Measurements from ENCODE around the gene SLC22A23. TPM values are rescaled to one million over a fixed set of nuclear protein-coding genes. Genes with fewer than 3 reads are reported as not detected.

Gene SLC22A23
- total RNA-seq, 1 donor from 2014 or later, result 19.2 TPM

GRCh38 chr6:3366596-3367413 is 90.0 kb downstream of the SLC22A23 start:
- Histone ChIP-seq H3K27me3 (no peaks in the 10 kb centered on the region), H3K9me3 (no peaks in the 10 kb centered on the region), H3K36me3 (no peaks in the 10 kb centered on the region), H3K4me1 (no peaks in the 10 kb centered on the region), H3K4me3 (no peak overlapping the region), H3K27ac (no peak overlapping the region)
- intact Hi-C loops (cut with DNase I), result no loop called here
- DNase-seq (no peak), ATAC-seq (no peak)
- no peak for TF ChIP-seq CTCF (IDR thresholded peaks at IDR 0.05)

GRCh38 chr6:3364391-3364790 is 92.5 kb downstream of the SLC22A23 start:
- Histone ChIP-seq H3K4me1 (no peaks in the 10 kb centered on the region), H3K9me3 (no peaks in the 10 kb centered on the region), H3K27me3 (no peaks in the 10 kb centered on the region), H3K36me3 (no peaks in the 10 kb centered on the region), H3K4me3 (no peak overlapping the region), H3K27ac (no peak overlapping the region)
- DNase-seq (no peak), ATAC-seq (no peak)
- intact Hi-C loops (cut with DNase I), result no loop called here
- no peak for TF ChIP-seq CTCF (IDR thresholded peaks at IDR 0.05)

GRCh38 chr6:3363296-3364025 is 93.4 kb downstream of the SLC22A23 start:
- Histone ChIP-seq H3K4me3 (no peak overlapping the region), H3K27me3 (no peaks in the 10 kb centered on the region), H3K27ac (no peak overlapping the region), H3K4me1 (no peaks in the 10 kb centered on the region), H3K36me3 (no peaks in the 10 kb centered on the region), H3K9me3 (no peaks in the 10 kb centered on the region)
- ATAC-seq (peak; percentile 92), DNase-seq (peak; percentile 90)
- intact Hi-C loops (cut with DNase I), result no loop called here
- TF ChIP-seq CTCF (IDR thresholded peaks at IDR 0.05), result no peak

- Histone ChIP-seq H3K9me3 (no peaks in the 10 kb centered on the region), H3K4me1 (peaks cover 17% of the 10 kb centered on the region), H3K27me3 (no peaks in the 10 kb centered on the region), H3K27ac (no peak overlapping the region), H3K36me3 (no peaks in the 10 kb centered on the region), H3K4me3 (no peak overlapping the region)
- intact Hi-C loops (cut with DNase I), result no loop called here
- no peak for DNase-seq
- no peak for TF ChIP-seq CTCF (IDR thresholded peaks at IDR 0.05)
- ATAC-seq, result no peak
Observed at GRCh38 chr6:3361312-3362037, 95.4 kb downstream of the SLC22A23 start.

GRCh38 chr6:3360727-3361045 is 96.2 kb downstream of the SLC22A23 start:
- H3K27me3 ChIP-seq, result no peaks in the 10 kb centered on the region
- no peak for DNase-seq
- H3K9me3 ChIP-seq, result no peaks in the 10 kb centered on the region
- H3K4me3 ChIP-seq, result no peak overlapping the region
- H3K36me3 ChIP-seq, result no peaks in the 10 kb centered on the region
- H3K27ac ChIP-seq, result no peak overlapping the region
- no peak for ATAC-seq
- H3K4me1 ChIP-seq, result peaks cover 21% of the 10 kb centered on the region
- intact Hi-C loops (cut with DNase I), result no loop called here
- no peak for TF ChIP-seq CTCF (IDR thresholded peaks at IDR 0.05)
